Activated CD8-positive, alpha-beta memory T cell treated with anti-CD3 and anti-CD28 coated beads for 1 hour (primary cell): ENCODE results near the gene OR2V2.
"Not testable (repeated sequence)": the region's sequence is repeated elsewhere in the genome, so short reads cannot be mapped to it uniquely, and the experiment has no call there.

ENCODE experiments used
- DNase-seq, 2 donors: peaks; one replicate each; pipeline ENCODE4 v3.0.0-alpha.2; 2020; ENCODE audit warnings: low read depth in 1 of 2; ENCODE audit errors: extremely low read depth in 1 of 2

OR2V2 gene

DNA sequence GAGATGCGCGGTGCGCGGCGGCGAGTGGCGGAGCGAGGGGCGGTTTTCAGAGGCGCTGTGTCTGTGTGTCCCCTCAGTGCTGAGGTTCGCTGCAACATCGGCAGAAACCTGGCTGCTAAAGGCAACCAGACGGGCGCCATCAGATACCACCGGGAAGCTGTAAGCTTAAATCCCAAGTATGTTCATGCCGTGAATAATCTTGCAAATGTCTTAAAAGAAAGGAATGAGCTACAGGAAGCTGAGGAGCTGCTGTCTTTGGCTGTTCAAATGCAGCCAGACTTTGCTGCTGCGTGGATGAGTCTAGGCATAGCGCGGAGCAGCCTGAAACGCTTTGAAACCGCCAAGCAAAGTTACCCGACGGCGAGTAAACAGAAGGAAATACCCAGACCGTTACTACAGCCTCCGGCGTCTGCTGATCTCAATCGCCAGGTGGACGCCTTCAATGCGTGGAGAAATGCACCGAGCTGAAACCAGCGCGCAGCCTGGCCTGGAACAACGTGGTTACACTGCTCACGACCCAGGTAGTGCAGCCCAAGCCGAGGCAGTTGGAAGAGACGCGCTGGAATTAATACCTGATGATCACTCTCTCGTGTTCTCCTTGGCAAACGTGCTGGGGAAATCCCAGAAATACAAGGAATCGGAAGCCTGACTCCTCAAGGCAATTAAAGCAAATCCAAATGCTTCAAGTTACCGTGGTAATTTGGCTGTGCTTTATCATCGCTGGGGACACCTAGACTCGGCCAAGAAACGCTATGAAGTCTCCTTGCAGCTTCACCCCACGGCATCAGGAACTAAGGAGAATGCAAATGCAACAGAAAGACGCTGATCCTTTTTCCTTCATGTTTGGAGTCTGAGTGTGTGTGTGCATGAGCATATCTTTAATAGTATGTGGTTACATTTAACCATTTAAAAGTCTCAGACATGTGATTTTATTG lies 32.3 kb upstream of the OR2V2 start:
- DNase-seq, result no peak

DNA sequence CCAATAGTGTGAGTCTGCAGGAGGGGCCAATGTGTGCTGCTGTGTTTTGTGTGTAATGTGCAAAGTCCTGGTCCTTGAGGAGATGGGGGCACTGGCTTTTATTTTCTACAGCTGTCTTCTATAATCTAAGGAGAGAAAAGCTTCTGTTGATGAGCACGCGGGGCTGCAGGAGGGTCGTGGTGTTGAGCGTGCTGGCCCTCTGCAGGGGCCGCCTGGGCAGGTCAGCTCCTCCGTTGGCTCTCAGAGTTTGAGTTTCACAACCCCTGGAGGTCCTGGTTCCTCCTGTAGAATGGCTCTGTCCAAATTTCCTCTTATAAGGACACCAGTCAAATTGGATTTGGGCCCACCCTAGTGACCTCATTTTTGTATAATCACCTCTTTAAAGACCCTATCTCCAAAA lies 29.0 kb upstream of the OR2V2 start:
- DNase-seq, result no peak

DNA sequence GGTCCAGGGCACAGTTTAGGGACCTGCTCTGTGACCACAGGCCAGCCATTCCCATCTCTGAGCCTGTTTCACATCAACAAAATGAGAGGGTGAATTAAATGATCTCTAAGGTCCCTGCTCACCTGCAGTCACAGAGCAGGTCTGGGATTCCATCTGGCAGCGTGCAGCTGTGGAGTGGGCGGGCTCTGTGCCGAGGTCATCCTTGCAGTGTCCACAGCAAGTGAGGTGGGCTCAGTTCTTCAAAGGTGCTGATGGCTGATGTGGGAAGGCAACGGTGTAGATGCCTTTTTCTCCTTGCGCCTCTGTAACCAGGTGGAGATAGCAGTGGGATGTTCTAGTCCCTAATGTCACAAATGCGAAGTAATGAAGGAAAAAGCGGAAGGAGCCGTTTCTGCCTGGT lies 28.3 kb upstream of the OR2V2 start:
- DNase-seq, result no peak

GRCh38 chr5:181120306-181120705 lies 27.1 kb upstream of the OR2V2 start:
- DNase-seq, result no peak

DNA sequence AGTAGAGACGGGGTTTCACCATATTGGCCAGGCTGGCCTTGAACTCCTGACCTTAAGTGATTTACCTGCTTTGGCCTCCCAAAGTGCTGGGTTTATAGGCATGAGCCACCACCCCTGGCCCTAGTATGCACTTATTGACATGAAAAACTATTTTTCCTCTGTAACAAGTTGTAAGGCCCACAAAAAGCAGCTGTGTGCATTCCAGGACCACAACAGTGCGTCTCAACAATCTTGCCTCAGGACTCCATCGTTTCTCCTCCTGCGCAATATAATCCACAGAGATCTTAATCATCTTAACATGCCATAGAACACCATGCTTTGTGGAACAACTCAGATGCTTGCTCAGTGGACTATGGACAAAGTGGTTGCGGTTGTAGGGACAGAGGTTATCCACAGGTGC lies 26.6 kb upstream of the OR2V2 start:
- no peak for DNase-seq

DNA sequence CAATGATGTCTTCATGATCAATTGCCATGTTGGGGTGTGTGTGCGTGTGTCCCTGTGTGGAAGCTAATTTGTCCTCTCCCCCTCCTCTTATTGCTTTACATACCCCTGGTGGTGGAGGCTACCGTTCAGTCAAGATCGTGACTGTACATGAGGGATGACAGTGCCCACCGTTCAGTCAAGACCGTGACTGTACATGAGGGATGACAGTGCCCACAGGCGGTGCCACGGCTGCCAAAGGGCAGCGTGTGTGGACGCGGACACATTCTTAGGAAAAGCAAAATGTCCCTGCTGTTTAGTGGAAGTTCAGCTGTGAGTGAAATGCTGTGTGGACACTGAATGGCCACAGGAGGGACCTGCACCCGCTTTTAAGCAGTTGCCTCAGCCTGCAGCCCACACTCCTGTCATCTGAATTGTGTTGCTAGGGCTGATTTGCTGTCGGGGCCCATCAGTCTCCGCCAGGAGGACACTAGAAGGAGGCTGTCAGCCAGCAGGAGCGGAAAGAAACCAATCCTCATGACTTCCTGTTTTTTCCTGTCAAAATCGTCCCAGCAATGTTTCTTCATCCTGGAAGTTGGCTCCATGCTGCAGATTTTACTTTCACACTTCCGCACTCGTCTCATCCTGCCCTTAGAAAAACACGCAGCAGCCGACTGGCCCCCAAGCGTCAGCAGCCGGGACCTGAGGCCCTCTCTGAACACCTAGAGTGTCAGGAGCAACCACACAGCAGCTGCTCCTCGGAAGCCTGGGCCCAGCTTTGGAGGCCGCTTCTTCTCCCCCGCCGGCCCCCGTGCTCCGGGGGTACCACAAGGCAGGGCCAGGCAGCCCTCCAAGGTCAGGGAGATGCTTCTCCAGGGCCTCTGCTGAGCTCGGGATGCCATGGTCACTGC lies 25.5 kb upstream of the OR2V2 start:
- no peak for DNase-seq

DNA sequence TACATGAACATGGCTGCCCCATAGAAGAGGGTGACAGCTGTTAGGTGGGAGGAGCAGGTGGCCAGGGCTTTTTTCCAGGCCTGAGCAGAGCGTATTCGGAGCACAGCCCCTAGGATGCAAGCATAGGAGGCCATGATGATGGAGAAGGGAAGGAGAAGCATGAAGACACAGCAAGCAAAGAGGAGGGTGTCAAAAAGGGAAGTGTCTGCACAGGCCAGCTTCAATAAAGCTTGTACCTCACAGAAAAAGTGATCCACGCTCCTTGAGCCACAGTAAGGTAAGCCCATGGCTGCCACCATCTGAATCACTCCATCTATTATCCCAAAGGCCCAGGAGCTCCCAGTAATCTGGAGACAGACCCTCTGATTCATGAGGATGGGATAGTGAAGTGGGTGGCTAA lies 22.9 kb upstream of the OR2V2 start:
- DNase-seq, result no peak

GRCh38 chr5:181126841-181127240 lies 20.5 kb upstream of the OR2V2 start:
- DNase-seq, result no peak

- no peak for DNase-seq
Measured at GRCh38 chr5:181127456-181127855, 19.9 kb upstream of the OR2V2 start.

DNA sequence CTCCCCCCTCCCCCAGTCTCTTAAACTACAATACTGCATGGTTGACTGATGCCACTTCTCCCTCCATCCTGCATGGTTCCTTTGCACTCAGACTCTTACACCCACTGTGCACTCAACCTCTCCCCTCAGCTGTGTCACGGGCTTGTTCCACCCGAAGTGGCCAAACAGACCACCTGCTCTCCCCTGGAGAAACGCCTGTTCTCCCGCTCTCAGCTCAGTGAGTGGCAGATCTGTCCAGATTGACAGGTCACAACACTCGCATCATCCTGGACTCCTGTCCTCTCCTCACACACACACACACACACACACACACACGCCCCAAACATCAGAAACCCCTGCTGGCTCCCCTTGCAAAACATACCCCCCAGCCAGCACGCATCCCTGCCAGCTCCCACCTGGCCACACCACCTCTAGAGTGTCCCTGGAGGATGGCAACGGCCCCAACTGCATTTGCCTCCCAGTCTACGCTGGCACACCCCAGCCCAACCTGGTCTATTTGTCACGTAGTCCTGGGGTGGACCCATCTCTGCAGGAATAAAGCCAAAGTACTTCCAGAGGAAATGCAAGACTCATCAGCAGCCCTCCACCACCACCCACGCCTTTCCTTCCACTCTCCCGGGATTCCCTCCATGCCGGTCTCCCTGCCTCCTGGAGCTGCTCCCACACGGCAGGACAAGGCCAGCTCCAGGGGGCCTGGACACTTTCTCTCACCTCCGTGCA lies 19.3 kb upstream of the OR2V2 start:
- no peak for DNase-seq

GRCh38 chr5:181129601-181130000 lies 17.8 kb upstream of the OR2V2 start:
- DNase-seq, result no peak

GRCh38 chr5:181130081-181130480 lies 17.3 kb upstream of the OR2V2 start:
- not testable (repeated sequence) for DNase-seq

GRCh38 chr5:181130832-181131496 lies 16.4 kb upstream of the OR2V2 start, which contains the start of gene OR2V1:
Gene OR2V1 (minus strand): TSS chr5:181131169. CDS start chr5:181125304, 5,865 bp downstream.
- no peak for DNase-seq

GRCh38 chr5:181131514-181131913 lies 15.9 kb upstream of the OR2V2 start:
- no peak for DNase-seq

GRCh38 chr5:181133083-181133482 lies 14.3 kb upstream of the OR2V2 start:
- no peak for DNase-seq

DNA sequence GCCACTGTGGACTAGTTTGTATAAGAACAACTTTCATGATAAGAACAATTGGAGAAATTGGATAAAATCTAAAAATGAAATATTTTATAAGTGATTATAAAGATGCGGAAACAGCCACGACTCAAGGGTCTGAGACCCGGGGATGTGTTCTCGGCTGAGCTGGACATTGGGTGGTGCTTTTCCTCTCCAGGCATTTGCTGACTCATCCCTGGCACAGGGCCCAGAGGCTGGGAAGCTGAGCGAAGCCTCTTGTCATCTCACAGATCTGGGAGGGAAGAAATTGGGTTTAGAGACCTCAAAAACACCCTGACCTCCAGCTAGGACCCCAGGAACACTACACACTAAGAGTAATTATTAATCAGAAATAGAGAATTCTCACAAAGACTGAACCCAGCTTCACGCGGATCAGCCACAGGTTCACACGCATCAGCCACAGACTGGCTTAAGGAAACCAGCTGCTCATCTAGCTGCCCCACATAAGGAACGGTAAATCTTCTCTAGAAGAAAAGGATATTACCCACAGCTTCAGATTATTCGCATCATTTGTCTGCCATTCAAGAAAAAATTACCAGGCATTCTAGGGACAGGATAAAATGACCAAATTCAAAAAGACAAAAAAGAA lies 13.7 kb upstream of the OR2V2 start:
- no peak for DNase-seq

- DNase-seq, result no peak
Measured at GRCh38 chr5:181134259-181134658, 13.1 kb upstream of the OR2V2 start.

GRCh38 chr5:181136361-181136955 lies 10.9 kb upstream of the OR2V2 start:
- DNase-seq, result no peak

DNA sequence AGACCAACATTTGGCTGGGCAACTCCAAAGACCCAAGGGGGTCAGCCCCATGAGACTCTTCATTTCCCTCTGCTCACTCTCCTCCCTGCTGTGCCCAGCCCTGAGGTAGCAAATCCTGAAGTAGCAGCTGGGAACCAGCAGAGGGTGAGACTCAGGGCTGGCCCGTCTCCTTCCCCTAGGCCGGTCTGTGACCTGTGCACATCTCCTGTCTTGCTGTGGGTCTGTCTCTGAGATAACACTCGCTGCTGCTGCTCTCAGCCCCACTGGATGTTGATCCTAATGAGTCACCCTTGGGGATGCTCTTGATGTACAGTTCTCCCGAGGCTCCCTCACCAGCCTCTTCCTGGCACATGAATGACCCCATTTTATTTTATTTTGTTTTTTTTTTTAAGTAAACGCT lies 9.1 kb upstream of the OR2V2 start:
- DNase-seq, result no peak

- DNase-seq, result no peak
Measured at GRCh38 chr5:181140766-181141165, 6.6 kb upstream of the OR2V2 start.
